ENCODE results near the gene HRAS. TPM values are rescaled to one million over a fixed set of nuclear protein-coding genes. Genes with fewer than 3 reads are reported as not detected.
A peak's percentile ranks its signal among the peaks of the same experiment; 100 is the strongest.

Gene HRAS
- total and polyA plus RNA-seq, 2 of the 13 experiments (the other 11 are each of a cell fraction or from before 2014, with no cell fraction given), result 32.9 to 50.0 TPM

GRCh38 chr11:568306-569157, 33.2 kb upstream of the HRAS start (continued):
- TF ChIP-seq ELF3 (CRISPR knock-in tag; IDR thresholded peaks at IDR 0.05) (peak; percentile 13; the same call in 1 of the 2 replicates), MTERF4 (CRISPR knock-in tag; IDR thresholded peaks at IDR 0.05) (0 out of 2 replicates have a peak, but pooled peaks have one; percentile 33), ZNF232 (CRISPR knock-in tag; IDR thresholded peaks at IDR 0.05; ENCODE audit: borderline replicate concordance) (0 out of 2 replicates have a peak, but pooled peaks have one; percentile 2), MXI1 (IDR thresholded peaks at IDR 0.05; ENCODE audit: borderline replicate concordance, low read depth, low read length) (peak; percentile 87; the same call in 2 of the 3 replicates), MAZ (IDR thresholded peaks at IDR 0.05; ENCODE audit: borderline replicate concordance, low read depth, low read length) (peak; percentile 79), MAZ (CRISPR knock-in tag; IDR thresholded peaks at IDR 0.05; ENCODE audit: low read depth) (peak; percentile 82; the same call in 1 of the 2 replicates), PRDM10 (CRISPR knock-in tag; IDR thresholded peaks at IDR 0.05; ENCODE audit: low read depth) (peak; percentile 97), ZNF101 (CRISPR knock-in tag; IDR thresholded peaks at IDR 0.05; ENCODE audit: borderline replicate concordance, low read depth) (0 out of 2 replicates have a peak, but pooled peaks have one; percentile 29), ZNF510 (CRISPR knock-in tag; IDR thresholded peaks at IDR 0.05; ENCODE audit: low read depth) (0 out of 2 replicates have a peak, but pooled peaks have one; percentile 4), ZFP37 (CRISPR knock-in tag; IDR thresholded peaks at IDR 0.05; ENCODE audit: borderline replicate concordance) (no peak), ZNF275 (CRISPR knock-in tag; IDR thresholded peaks at IDR 0.05; ENCODE audit: borderline replicate concordance) (no peak), ZNF543 (CRISPR knock-in tag; IDR thresholded peaks at IDR 0.05) (no peak; the same call in 1 of the 2 replicates), SP5 (CRISPR knock-in tag; IDR thresholded peaks at IDR 0.05; ENCODE audit: borderline replicate concordance, low read depth) (0 out of 2 replicates have a peak, but pooled peaks have one; percentile 11), ZHX2 (IDR thresholded peaks at IDR 0.05; ENCODE audit: low read depth) (no peak), ZHX2 (CRISPR knock-in tag; IDR thresholded peaks at IDR 0.05; ENCODE audit: borderline replicate concordance) (no peak)
